OCI-LY1 (cell line): ENCODE measurements around the gene KCNH2.

Experiments used
- H2AFZ ChIP-seq: fragments of 200-600 bp; sonication (generic), shearing (Covaris generic); 2 replicates; pipeline ENCODE4 v1.6.0; 2014; ENCODE audit warnings: antibody characterized with exemption, mild to moderate bottlenecking, low read length
- H3F3A ChIP-seq: fragments of 200-600 bp; sonication (generic), shearing (Covaris generic); 2 replicates; pipeline ENCODE4 v1.6.0; 2014; ENCODE audit warnings: mild to moderate bottlenecking, antibody characterized with exemption, low read length, moderate library complexity; ENCODE audit not compliant: insufficient read depth
- H3K27ac ChIP-seq: fragments of 200-600 bp; sonication (generic); 2 replicates; pipeline ENCODE4 v1.5.1; 2014; ENCODE audit warnings: low read length, mixed run types, mild to moderate bottlenecking, low read depth; ENCODE audit not compliant: poor library complexity, severe bottlenecking
- H3K27me3 ChIP-seq: fragments of 200-600 bp; sonication (generic); 2 replicates; pipeline ENCODE4 v1.6.0; 2014; ENCODE audit warnings: antibody characterized with exemption, mild to moderate bottlenecking, low read length, moderate library complexity; ENCODE audit not compliant: insufficient read depth
- H3K36me3 ChIP-seq: fragments of 200-600 bp; sonication (generic); 2 replicates; pipeline ENCODE4 v1.6.1; 2014; ENCODE audit warnings: mild to moderate bottlenecking, antibody characterized with exemption, low read length, moderate library complexity, mixed read lengths; ENCODE audit not compliant: insufficient read depth
- H3K4me1 ChIP-seq: fragments of 200-600 bp; sonication (generic); 2 replicates; pipeline ENCODE4 v1.5.1; 2014; ENCODE audit warnings: mild to moderate bottlenecking, low read length, moderate library complexity; ENCODE audit not compliant: insufficient read depth, severe bottlenecking
- H3K4me2 ChIP-seq: fragments of 200-600 bp; sonication (generic), shearing (Covaris generic); 2 replicates; pipeline ENCODE4 v1.6.1; 2014; ENCODE audit warnings: low read length
- H3K4me3 ChIP-seq: fragments of 200-600 bp; sonication (generic); 2 replicates; pipeline ENCODE4 v1.5.1; 2014; ENCODE audit warnings: low read length, low read depth, mild to moderate bottlenecking, mixed read lengths; ENCODE audit not compliant: poor library complexity, severe bottlenecking
- H3K79me2 ChIP-seq: fragments of 200-600 bp; shearing (Covaris generic); 2 replicates; pipeline ENCODE4 v1.6.1; 2016; ENCODE audit warnings: mixed run types, low read length, mixed read lengths; ENCODE audit not compliant: insufficient read depth
- H3K9ac ChIP-seq: fragments of 200-600 bp; sonication (generic), shearing (Covaris generic); 2 replicates; pipeline ENCODE4 v1.6.1; 2014; ENCODE audit warnings: mild to moderate bottlenecking, low read length, mixed read lengths
- H3K9me2 ChIP-seq: fragments of 200-600 bp; sonication (generic), shearing (Covaris generic); 2 replicates; pipeline ENCODE4 v1.6.1; 2014; ENCODE audit warnings: low read depth, mild to moderate bottlenecking, low read length, mixed read lengths
- H3K9me3 ChIP-seq: fragments of 200-600 bp; shearing (Covaris generic); 2 replicates; pipeline ENCODE4 v1.6.1; 2014; ENCODE audit warnings: low read length, mixed read lengths
- H4K20me1 ChIP-seq: fragments of 200-600 bp; sonication (generic), shearing (Covaris generic); 2 replicates; pipeline ENCODE4 v1.6.0; 2016; ENCODE audit warnings: mild to moderate bottlenecking, low read length; ENCODE audit not compliant: insufficient read depth
- CTCF ChIP-seq: fragments of 200-600 bp; sonication (generic), shearing (Covaris generic); IDR thresholded peaks from 2 replicates; pipeline ENCODE4 v1.5.1; 2017; ENCODE audit warnings: mild to moderate bottlenecking, antibody characterized with exemption, low read length, moderate library complexity, mixed read lengths
- EZH2 ChIP-seq: fragments of 200-600 bp; sonication (generic), shearing (Covaris generic); IDR thresholded peaks from 2 replicates; pipeline ENCODE4 v1.8.0; 2017; ENCODE audit warnings: borderline replicate concordance, mixed run types, mild to moderate bottlenecking, antibody characterized with exemption, low read length, moderate library complexity, mixed read lengths

The KCNH2 gene

GRCh38 chr7:151015967-151016366, 37.8 kb upstream of the KCNH2 start:
- Histone ChIP-seq H3F3A (no peaks in the 10 kb centered on the region), H3K4me3 (no peak overlapping the region), H3K4me2 (no peak overlapping the region), H2AFZ (no peak overlapping the region), H3K9me2 (no peaks in the 10 kb centered on the region), H3K27ac (no peak overlapping the region), H3K4me1 (peaks cover 27% of the 10 kb centered on the region), H4K20me1 (no peaks in the 10 kb centered on the region), H3K36me3 (no peaks in the 10 kb centered on the region), H3K9ac (no peak overlapping the region), H3K27me3 (peaks cover 11% of the 10 kb centered on the region; the same call in 1 of the 2 replicates), H3K9me3 (no peaks in the 10 kb centered on the region), H3K79me2 (no peaks in the 10 kb centered on the region)
- TF ChIP-seq CTCF: no peak
- no peak for TF ChIP-seq EZH2

- Histone ChIP-seq H3K27ac (no peak overlapping the region), H3F3A (no peaks in the 10 kb centered on the region), H3K4me2 (no peak overlapping the region)
These were observed 36.8 kb upstream of the KCNH2 start for GRCh38 chr7:151014950-151015349.

GRCh38 chr7:151013733-151014497, 35.8 kb upstream of the KCNH2 start:
- Histone ChIP-seq H3K4me1 (peaks cover 29% of the 10 kb centered on the region), H3K27me3 (peaks cover 11% of the 10 kb centered on the region; the same call in 1 of the 2 replicates), H3K27ac (no peak overlapping the region), H2AFZ (no peak overlapping the region), H3K4me2 (peak overlapping the region; percentile 63), H3K9ac (peak overlapping the region; percentile 35; the same call in 1 of the 2 replicates), H3K9me3 (no peaks in the 10 kb centered on the region), H3K79me2 (no peaks in the 10 kb centered on the region), H3K4me3 (peak overlapping the region; percentile 49), H4K20me1 (no peaks in the 10 kb centered on the region), H3F3A (no peaks in the 10 kb centered on the region), H3K9me2 (no peaks in the 10 kb centered on the region), H3K36me3 (no peaks in the 10 kb centered on the region)
- TF ChIP-seq CTCF (peak; percentile 28; the same call in 1 of the 2 replicates), EZH2 (no peak)

More at GRCh38 chr7:151014950-151015349, 36.8 kb upstream of the KCNH2 start:
- Histone ChIP-seq H2AFZ (no peak overlapping the region), H3K4me3 (no peak overlapping the region), H3K9me3 (no peaks in the 10 kb centered on the region), H3K9me2 (no peaks in the 10 kb centered on the region), H3K79me2 (no peaks in the 10 kb centered on the region), H3K27me3 (peaks cover 11% of the 10 kb centered on the region; the same call in 1 of the 2 replicates), H3K36me3 (no peaks in the 10 kb centered on the region), H3K9ac (no peak overlapping the region), H3K4me1 (peaks cover 27% of the 10 kb centered on the region), H4K20me1 (no peaks in the 10 kb centered on the region)
- TF ChIP-seq EZH2 (no peak), CTCF (no peak)
